Fibroblast of gingiva (primary cell): ENCODE data around the gene PLK2.
A peak's percentile ranks its signal among the peaks of the same experiment; 100 is the strongest.

Experiments used
- DNase-seq: peaks from one replicate; pipeline ENCODE4 v3.0.0-alpha.2; 2011; ENCODE audit warnings: low read depth

Gene PLK2

GRCh38 chr5:58450018-58450417, 9.9 kb downstream of the PLK2 start:
- no peak for DNase-seq

- DNase-seq: no peak
Observed at GRCh38 chr5:58447226-58447625, 12.7 kb downstream of the PLK2 start.

- DNase-seq: no peak
Observed at GRCh38 chr5:58446024-58446423, 13.9 kb downstream of the PLK2 start.

- DNase-seq: no peak
Observed at GRCh38 chr5:58444805-58445204, 15.1 kb downstream of the PLK2 start.

GRCh38 chr5:58440901-58441460, 18.9 kb downstream of the PLK2 start:
- no peak for DNase-seq

DNA sequence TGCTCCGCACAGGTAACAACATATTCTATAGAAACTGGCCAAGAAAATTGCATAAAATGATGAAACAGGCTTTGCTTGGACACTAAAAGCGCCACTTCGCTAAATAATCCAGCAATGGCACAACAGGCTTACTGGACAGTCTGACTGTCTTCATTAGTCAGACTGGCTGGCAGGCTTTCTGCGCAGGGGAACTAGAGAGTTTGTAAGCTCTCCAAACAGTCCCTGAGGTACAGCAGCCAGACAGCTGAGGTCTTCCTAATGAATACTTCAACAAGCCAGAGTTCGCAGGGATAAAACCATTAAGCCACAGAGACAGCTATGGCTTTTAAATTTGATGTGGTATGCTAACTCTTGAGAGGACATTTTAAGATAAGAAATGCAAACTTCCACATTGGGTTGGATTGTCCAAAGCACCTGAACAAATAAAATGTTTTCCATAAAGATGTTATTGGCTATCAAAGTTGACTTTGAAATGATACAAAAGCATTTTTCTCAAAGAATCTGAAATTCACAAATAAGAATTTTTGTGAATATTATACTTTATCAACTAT, 20.7 kb downstream of the PLK2 start:
- no peak for DNase-seq

GRCh38 chr5:58437661-58438060, 22.2 kb downstream of the PLK2 start:
- DNase-seq: no peak

DNA sequence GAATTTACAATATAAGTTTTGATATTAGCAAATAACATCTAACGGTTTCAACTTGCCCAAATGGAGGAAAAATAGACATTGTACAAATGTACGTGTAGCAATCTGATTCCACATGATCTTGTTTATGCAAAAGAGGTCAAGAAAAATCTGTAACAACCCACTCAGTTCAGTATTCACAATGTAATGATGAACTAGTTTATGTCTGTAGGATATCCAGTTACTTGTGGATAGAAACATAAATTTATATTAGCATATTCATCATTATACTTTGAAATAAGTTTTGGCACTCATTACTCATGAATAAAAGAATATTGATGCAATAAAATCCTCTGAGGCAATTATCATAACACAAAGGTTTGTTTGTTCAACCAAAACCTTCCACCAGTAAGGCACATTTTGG, 28.1 kb downstream of the PLK2 start:
- DNase-seq: peak; percentile 46

- no peak for DNase-seq
Observed at GRCh38 chr5:58412932-58413331, 47.0 kb downstream of the PLK2 start.

DNA sequence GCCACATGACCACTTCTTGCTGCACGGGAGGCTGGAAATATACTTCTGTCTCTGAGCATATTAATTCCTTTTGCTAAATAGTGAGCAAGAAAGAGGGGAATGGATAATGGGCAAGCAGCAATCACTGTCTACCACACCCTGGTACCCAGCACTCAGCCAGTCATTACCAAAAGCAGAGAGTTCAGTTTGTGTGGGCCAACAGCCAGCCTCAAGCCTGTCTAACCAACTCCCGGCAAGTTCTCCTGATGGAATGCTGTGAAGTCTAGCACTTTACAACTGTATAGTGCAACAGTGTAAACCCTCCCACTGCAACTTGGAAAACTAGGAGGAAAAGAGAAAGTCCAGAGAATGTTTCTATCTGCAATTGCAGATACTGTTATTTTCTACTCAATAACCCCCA, 47.8 kb downstream of the PLK2 start:
- no peak for DNase-seq

- DNase-seq: no peak
Observed at GRCh38 chr5:58411372-58411771, 48.5 kb downstream of the PLK2 start.

GRCh38 chr5:58410441-58410840, 49.4 kb downstream of the PLK2 start:
- peak; percentile 59 for DNase-seq

DNA sequence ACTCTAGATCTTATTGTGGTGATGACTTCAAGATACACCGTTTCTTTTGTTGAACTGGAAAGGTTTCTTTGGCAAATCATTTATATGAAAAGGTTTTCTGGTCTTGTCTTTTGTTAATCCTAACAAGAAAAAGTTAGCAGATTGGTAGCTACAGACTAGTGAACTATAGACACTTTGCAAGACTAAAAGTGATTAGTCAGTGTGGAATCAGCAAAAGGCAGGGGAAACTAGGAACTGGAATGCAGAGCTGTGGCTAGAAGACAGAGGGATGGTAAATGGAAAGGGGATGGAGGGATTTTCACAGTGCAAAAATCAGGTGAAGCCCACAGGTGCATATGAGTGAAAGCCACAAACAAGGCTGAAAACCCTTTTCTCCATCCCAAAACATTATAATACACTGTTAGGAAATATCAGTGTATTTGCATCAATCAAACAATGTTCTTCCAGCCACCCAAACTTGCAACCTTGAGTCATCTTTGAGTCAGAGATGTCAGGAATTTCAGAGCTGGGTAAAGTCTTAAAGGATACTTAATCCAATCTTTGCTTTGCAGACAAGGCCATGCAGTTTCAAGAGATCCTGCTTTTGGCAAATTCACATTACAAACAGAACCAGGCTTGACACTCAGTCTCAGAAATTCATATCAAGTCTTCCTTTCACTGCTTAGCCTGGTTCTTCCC, 52.7 kb downstream of the PLK2 start:
- DNase-seq: peak; percentile 51

- DNase-seq: no peak
Observed at GRCh38 chr5:58406394-58406793, 53.5 kb downstream of the PLK2 start.

DNA sequence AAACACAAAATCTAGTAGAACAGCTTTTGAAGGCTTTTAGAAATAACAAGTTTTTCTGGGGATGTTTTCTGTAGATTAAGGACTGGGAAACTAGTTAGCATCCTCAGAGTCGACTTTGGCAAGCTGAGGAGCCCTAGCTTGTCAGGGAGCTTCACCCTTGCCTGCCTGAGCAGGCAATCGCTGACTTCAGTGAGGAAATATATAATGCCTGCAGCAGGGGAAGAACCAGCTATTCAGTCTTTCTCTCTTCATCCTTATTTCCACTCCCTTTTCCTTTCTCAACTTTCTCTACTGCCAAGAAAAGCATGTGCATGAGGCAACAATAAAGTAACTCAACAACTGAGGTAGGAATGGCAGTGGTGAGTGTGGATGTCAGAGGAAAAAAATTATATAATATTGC, 54.7 kb downstream of the PLK2 start:
- DNase-seq: no peak

DNA sequence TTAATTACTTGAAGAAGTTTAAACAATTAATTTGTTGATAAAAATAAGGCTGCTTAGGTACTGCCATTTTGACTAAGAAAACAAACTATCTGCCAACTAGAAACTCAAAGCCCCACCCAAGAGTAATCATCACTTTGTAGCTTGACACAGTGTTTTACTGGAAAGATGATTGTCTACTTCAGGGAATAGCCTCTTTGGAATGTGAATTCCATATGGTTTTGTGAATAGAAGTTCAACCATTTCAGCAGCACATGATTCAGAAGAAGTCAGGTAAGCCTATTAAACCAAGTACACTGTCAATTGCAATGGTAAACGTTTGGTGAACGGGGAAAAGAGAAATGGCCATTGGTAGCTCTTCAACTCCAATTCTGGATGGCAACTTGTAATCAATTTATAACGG, 55.2 kb downstream of the PLK2 start:
- DNase-seq: no peak
